A549 (cell line): ENCODE data around the gene KRT76. TPM values are rescaled to one million over a fixed set of nuclear protein-coding genes. Genes with fewer than 3 reads are reported as not detected.
A peak's percentile ranks its signal among the peaks of the same experiment; 100 is the strongest.

Experiments used
- ATAC-seq, 2 experiments: fragments of 200-7000 bp in 1 of 2; fragments of >200 bp in 1 of 2; cut with Nextera tagmentation in 1 of 2; cut with Tn5 transposase in 1 of 2; 3 replicates each; pipeline versions ENCODE4 v1.8.0 to v1.9.1; 2018 to 2020; ENCODE audit warnings: mild to moderate bottlenecking in 1 of 2, moderate library complexity in 1 of 2
- CTCF ChIA-PET: fragments of 300-600 bp; sonication (Branson Sonifier 250); formaldehyde crosslinking; extraction: SDS; loops from one replicate; lab custom pipeline; 2021; ENCODE audit warnings: antibody characterized with exemption, inconsistent platforms; lab: Yijun Ruan, JAX
- POLR2A ChIA-PET: fragments of 350-600 bp; formaldehyde crosslinking; extraction: SDS; loops from one replicate; lab custom pipeline; 2021; ENCODE audit warnings: antibody characterized with exemption, inconsistent platforms; lab: Yijun Ruan, JAX
- DNase-seq, 2 experiments: peaks; one replicate each; pipeline versions ENCODE4 v3.0.0 to v3.0.0-alpha.2; 2011 to 2016; ENCODE audit warnings: low read depth in 1 of 2, low spot score in 1 of 2
- FAIRE-seq: peaks from 2 replicates; lab custom pipeline; 2011; peaks lifted over from hg19 to GRCh38; lab: Jason Lieb, UNC
- H3K27ac ChIP-seq, 2 experiments: fragments of >200 bp; sonication (Bioruptor Twin); formaldehyde crosslinking; 3 replicates each; pipeline ENCODE4 v1.5.1; 2016 to 2017
- H3K4me1 ChIP-seq: fragments of >200 bp; sonication (Bioruptor Twin); formaldehyde crosslinking; 3 replicates; pipeline ENCODE4 v1.6.1; 2016
- H3K4me2 ChIP-seq: fragments of >200 bp; sonication (Bioruptor Twin); formaldehyde crosslinking; 3 replicates; pipeline ENCODE4 v1.6.1; 2016
- H3K4me3 ChIP-seq: fragments of >200 bp; sonication (Bioruptor Twin); formaldehyde crosslinking; 3 replicates; pipeline ENCODE4 v1.5.1; 2016
- H3K9me3 ChIP-seq: fragments of >200 bp; sonication (Bioruptor Twin); formaldehyde crosslinking; 3 replicates; pipeline ENCODE4 v1.6.1; 2016
- BHLHE40 ChIP-seq: IDR thresholded peaks from 2 replicates; pipeline ENCODE4 v1.6.1; 2012; ENCODE audit warnings: low read depth, low read length, inconsistent platforms
- CHD4 ChIP-seq: fragments of 200-600 bp; sonication (generic); IDR thresholded peaks from 2 replicates; pipeline ENCODE4 v1.6.1; 2016; ENCODE audit warnings: antibody characterized with exemption, mild to moderate bottlenecking, borderline replicate concordance
- EHMT2 ChIP-seq: fragments of 200-600 bp; sonication (generic); IDR thresholded peaks from 2 replicates; pipeline ENCODE4 v1.6.1; 2016; ENCODE audit warnings: antibody characterized with exemption, low read depth, mild to moderate bottlenecking, moderate library complexity
- ESRRA ChIP-seq: fragments of 150-350 bp; IDR thresholded peaks from 2 replicates; pipeline ENCODE4 v1.6.1; 2014; ENCODE audit warnings: mild to moderate bottlenecking, low read length, borderline replicate concordance
- GATA3 ChIP-seq: IDR thresholded peaks from 2 replicates; pipeline ENCODE4 v1.6.1; 2012; ENCODE audit warnings: borderline replicate concordance
- HDAC2 ChIP-seq: fragments of 200-600 bp; sonication (generic); IDR thresholded peaks from 2 replicates; pipeline ENCODE4 v1.6.1; 2016
- HOXB13 ChIP-seq: fragments of 250-450 bp; sonication (Bioruptor Pico); IDR thresholded peaks from 2 replicates; pipeline ENCODE4 v1.5.0; 2020; ENCODE audit warnings: low read depth, mild to moderate bottlenecking, moderate library complexity
- HOXB5 ChIP-seq: fragments of 250-450 bp; sonication (Bioruptor Pico); IDR thresholded peaks from 2 replicates; pipeline ENCODE4 v1.5.0; 2020; ENCODE audit warnings: mild to moderate bottlenecking, moderate library complexity
- JUNB ChIP-seq: fragments of >200 bp; sonication (Bioruptor Twin); formaldehyde crosslinking; IDR thresholded peaks from 2 replicates; pipeline ENCODE4 v1.6.1; 2016
- MAFK ChIP-seq: fragments of 450-650 bp; IDR thresholded peaks from 2 replicates; pipeline ENCODE4 v1.6.1; 2014; ENCODE audit not compliant: partially characterized antibody
- MAZ ChIP-seq: fragments of 150-350 bp; IDR thresholded peaks from 2 replicates; pipeline ENCODE4 v1.6.1; 2014; ENCODE audit warnings: antibody characterized with exemption, low read depth, low read length, borderline replicate concordance
- NFE2L2 ChIP-seq: fragments of 150-350 bp; conservative IDR thresholded peaks from 2 replicates; pipeline ENCODE4 v1.6.1; 2014; ENCODE audit warnings: low read length
- POLR2A ChIP-seq: IDR thresholded peaks from 2 replicates; pipeline ENCODE4 v1.6.1; 2012; ENCODE audit warnings: mild to moderate bottlenecking, low read length
- POLR2AphosphoS2 ChIP-seq: conservative IDR thresholded peaks from 2 replicates; pipeline ENCODE4 v1.6.1; 2012; ENCODE audit warnings: low read length, improper control_type of control experiment, inconsistent platforms
- RAD21 ChIP-seq, 2 experiments: fragments of >200 bp in 1 of 2; sonication (Bioruptor Twin) in 1 of 2; formaldehyde crosslinking in 1 of 2; IDR thresholded peaks in 1 of 2; conservative IDR thresholded peaks in 1 of 2; 2 replicates in 1 of 2; 3 replicates in 1 of 2; pipeline ENCODE4 v1.6.1; 2012 to 2018; ENCODE audit warnings: inconsistent platforms in 1 of 2
- RFX5 ChIP-seq: fragments of 450-650 bp; IDR thresholded peaks from 2 replicates; pipeline ENCODE4 v1.7.1; 2014; ENCODE audit warnings: antibody characterized with exemption, mild to moderate bottlenecking, moderate library complexity
- RNF2 ChIP-seq: fragments of 200-600 bp; sonication (generic); IDR thresholded peaks from 2 replicates; pipeline ENCODE4 v1.6.1; 2016; ENCODE audit warnings: low read depth, mild to moderate bottlenecking, antibody characterized with exemption, moderate library complexity, borderline replicate concordance
- SMC3 ChIP-seq: fragments of >200 bp; sonication (Bioruptor Twin); formaldehyde crosslinking; IDR thresholded peaks from 3 replicates; pipeline ENCODE4 v1.6.1; 2018; ENCODE audit warnings: inconsistent platforms
- SREBF2 ChIP-seq: fragments of 450-650 bp; IDR thresholded peaks from 2 replicates; pipeline ENCODE4 v1.6.1; 2014; ENCODE audit warnings: mild to moderate bottlenecking, moderate library complexity
- ZC3H11A ChIP-seq: fragments of 450-650 bp; IDR thresholded peaks from 2 replicates; pipeline ENCODE4 v1.6.1; 2014; ENCODE audit warnings: antibody characterized with exemption, mild to moderate bottlenecking
- WGBS: methylation state at CpG from one replicate; pipeline ENCODE4 v1.1.6; 2017; ENCODE audit errors: missing lambda C conversion rate; 5-methylcytosine and 5-hydroxymethylcytosine counted together
- polyA plus RNA-seq, 4 experiments: library from polyadenylated mRNA; depleted of rRNA in 3 of 4; stranded (reverse); fragments of >200 nt; fragmentation: RNase III in 1 of 4; extraction: RNeasy Plus Mini Kit Qiagen cat#74134 plus additional on column Dnase treatment in 1 of 4; gene quantifications; 2 replicates in 3 of 4; 3 replicates in 1 of 4; pipeline ENCODE4 v1.2.3, GENCODE V29; 2011 to 2017
- TF ChIP-seq, protein P1 (sequence below): fragments of >200 bp; sonication (Bioruptor Twin); formaldehyde crosslinking; IDR thresholded peaks from 3 replicates; pipeline ENCODE4 v1.5.1; 2016
- TF ChIP-seq, protein P2 (sequence below): IDR thresholded peaks from 2 replicates; pipeline ENCODE4 v1.6.1; 2012
- TF ChIP-seq, protein P3 (sequence below): IDR thresholded peaks from 2 replicates; pipeline ENCODE4 v1.6.1; 2012
- TF ChIP-seq, protein P4 (sequence below): fragments of 200-600 bp; sonication (generic); IDR thresholded peaks from 2 replicates; pipeline ENCODE4 v1.6.1; 2016; ENCODE audit warnings: antibody characterized with exemption, mild to moderate bottlenecking, moderate library complexity
- TF ChIP-seq, protein P5 (sequence below): fragments of 250-450 bp; sonication (Bioruptor Pico); IDR thresholded peaks from 2 replicates; pipeline ENCODE4 v1.5.0; 2020; ENCODE audit warnings: low read depth, mild to moderate bottlenecking, moderate library complexity

Gene KRT76
- polyA plus RNA-seq, 2 of the 4 experiments (the other 2 are of a cell fraction): not detected

DNA sequence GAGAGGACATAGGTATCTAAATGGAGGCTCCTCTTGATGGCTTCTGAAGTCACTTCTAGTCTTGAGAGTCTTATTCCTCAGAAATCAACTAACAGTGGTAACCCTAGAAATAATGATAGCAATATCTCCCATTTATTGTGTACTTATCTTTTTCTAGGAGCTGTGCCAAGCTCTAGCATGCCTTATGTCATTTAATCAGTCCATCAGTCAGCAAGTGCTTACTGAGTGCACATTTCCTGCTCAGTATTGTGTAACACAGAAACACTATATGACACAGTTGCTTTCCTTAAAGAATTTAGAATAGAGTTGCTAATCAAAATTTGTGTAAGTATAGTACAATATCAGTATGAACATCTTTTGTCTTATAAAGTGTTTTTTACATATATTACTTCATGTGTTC, 36.6 kb downstream of the KRT76 start (continued):
- TF ChIP-seq, protein P1, sequence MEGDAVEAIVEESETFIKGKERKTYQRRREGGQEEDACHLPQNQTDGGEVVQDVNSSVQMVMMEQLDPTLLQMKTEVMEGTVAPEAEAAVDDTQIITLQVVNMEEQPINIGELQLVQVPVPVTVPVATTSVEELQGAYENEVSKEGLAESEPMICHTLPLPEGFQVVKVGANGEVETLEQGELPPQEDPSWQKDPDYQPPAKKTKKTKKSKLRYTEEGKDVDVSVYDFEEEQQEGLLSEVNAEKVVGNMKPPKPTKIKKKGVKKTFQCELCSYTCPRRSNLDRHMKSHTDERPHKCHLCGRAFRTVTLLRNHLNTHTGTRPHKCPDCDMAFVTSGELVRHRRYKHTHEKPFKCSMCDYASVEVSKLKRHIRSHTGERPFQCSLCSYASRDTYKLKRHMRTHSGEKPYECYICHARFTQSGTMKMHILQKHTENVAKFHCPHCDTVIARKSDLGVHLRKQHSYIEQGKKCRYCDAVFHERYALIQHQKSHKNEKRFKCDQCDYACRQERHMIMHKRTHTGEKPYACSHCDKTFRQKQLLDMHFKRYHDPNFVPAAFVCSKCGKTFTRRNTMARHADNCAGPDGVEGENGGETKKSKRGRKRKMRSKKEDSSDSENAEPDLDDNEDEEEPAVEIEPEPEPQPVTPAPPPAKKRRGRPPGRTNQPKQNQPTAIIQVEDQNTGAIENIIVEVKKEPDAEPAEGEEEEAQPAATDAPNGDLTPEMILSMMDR: no peak
- no peak for TF ChIP-seq SMC3
- no peak for TF ChIP-seq SREBF2
- TF ChIP-seq HOXB5 (CRISPR knock-in tag): no peak

DNA sequence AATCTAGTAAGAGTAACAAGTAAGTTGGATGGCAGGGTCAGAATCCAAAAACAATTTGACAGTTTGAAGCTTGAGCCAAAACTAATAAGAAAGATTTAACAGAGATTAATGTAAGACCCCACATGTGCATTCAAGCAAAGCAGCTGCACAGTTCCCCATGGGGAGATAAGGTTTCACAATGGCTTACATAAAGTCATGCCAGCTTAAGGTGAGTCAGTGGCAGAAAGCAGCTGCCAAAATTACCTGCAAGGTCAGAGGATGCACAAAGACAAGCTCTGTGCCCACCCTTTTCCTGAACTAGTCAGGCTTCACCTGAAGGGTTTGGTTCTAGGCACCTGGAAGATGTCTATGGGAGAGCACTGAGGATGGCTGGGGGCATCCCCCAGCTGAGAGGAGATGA, 37.2 kb downstream of the KRT76 start:
- no peak overlapping the region for H3K4me3 ChIP-seq
- no peaks in the 10 kb centered on the region for H3K9me3 ChIP-seq
- no peak overlapping the region for H3K4me2 ChIP-seq
- no peaks in the 10 kb centered on the region for H3K4me1 ChIP-seq
- FAIRE-seq (no peak), ATAC-seq (no peak), DNase-seq (no peak)
- TF ChIP-seq CHD4 (no peak), ZC3H11A (no peak), POLR2A (no peak), HOXB13 (CRISPR knock-in tag) (no peak), ESRRA (no peak), EHMT2 (no peak), BHLHE40 (no peak)
- POLR2A ChIA-PET: no interaction called here
- CTCF ChIA-PET: interaction anchor here (1.1 to 1.6 kb wide), 3 partner anchors 41 to 367 kb away, joined by 3 read pairs; no protein-coding TSS in a partner anchor
- no peak overlapping the region for H3K27ac ChIP-seq

DNA sequence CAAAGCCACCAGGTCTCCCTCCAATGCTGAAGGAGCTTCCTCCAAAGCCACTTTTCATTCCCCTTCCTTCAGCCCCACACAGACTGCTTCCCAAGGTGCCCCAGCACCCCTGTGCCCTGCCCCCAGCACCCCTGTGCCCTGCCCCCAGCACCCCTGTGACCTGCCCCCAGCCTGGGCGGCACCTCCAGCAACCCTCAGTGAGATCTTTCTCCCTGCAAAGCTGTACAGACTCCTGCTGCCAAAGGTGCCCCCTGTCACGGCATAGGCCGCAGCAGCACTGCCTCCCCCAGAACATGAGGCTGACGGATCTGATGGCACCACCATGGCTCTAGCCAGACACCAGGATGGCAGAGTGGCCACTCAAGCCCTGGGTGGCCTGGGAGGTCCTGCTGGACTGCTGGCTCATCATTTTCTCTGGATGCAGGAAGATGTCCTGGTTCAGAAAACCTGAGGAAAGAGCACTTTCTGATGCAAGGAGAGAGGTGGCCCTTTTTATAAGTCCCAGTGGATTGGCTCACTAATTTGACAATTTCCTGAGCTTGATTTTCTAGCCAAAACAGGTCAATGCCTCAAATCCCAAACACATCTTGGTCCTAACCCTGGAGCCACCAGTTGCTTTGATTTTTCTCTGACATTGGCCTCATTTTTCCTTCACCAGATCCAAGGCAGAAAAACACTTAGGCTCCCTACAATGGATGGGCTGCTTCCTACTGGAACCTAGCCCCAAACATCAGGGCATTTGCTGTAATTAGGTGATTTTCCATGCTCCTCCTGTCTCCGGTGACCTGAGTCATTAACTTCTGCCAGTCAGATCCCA, 41.1 kb downstream of the KRT76 start:
- WGBS: 6% methylated on average over 1 of the region's 5 CpGs
- TF ChIP-seq CHD4: no peak
- TF ChIP-seq, protein P2, sequence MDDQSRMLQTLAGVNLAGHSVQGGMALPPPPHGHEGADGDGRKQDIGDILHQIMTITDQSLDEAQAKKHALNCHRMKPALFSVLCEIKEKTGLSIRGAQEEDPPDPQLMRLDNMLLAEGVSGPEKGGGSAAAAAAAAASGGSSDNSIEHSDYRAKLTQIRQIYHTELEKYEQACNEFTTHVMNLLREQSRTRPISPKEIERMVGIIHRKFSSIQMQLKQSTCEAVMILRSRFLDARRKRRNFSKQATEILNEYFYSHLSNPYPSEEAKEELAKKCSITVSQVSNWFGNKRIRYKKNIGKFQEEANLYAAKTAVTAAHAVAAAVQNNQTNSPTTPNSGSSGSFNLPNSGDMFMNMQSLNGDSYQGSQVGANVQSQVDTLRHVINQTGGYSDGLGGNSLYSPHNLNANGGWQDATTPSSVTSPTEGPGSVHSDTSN: no peak
- TF ChIP-seq RFX5: no peak
- no peak for TF ChIP-seq NFE2L2
- TF ChIP-seq GATA3: no peak
- TF ChIP-seq POLR2AphosphoS2: no peak
- peak; percentile 66 for TF ChIP-seq MAFK
- no peak for TF ChIP-seq HDAC2
- CTCF ChIA-PET: interaction anchor here (1.2 kb wide), 2 partner anchors 37 to 144 kb away, joined by 3 read pairs; no protein-coding TSS in a partner anchor
- FAIRE-seq (no peak), ATAC-seq (no peak), DNase-seq (no peak)
- Histone ChIP-seq H3K4me3 (no peak overlapping the region), H3K9me3 (no peaks in the 10 kb centered on the region), H3K4me1 (no peaks in the 10 kb centered on the region), H3K4me2 (no peak overlapping the region), H3K27ac (no peak overlapping the region)
- POLR2A ChIA-PET: no interaction called here

DNA sequence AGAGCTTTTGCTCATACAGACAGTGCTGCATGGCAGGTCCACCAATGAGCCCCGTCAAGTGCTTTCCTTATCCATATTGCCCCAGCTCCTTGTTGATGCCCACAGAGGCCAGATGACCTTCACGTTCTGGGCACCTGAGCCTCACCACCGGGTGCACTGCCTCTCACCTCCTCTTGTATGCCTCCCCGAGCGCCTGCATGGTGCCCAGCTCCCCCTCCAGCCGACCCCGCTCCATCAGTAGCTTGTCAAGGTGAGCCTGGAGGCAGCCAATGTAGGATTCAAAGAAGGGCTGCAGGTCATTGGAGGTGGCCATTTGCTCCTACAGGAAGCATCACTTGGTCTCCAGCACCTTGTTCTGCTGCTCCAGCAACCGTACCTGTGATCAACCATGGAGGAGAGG, 42.0 kb downstream of the KRT76 start:
- 47% methylated on average over 8 of the region's 8 CpGs for WGBS
- no peak for DNase-seq
- Histone ChIP-seq H3K4me3 (no peak overlapping the region), H3K9me3 (no peaks in the 10 kb centered on the region), H3K27ac (no peak overlapping the region), H3K4me2 (no peak overlapping the region), H3K4me1 (no peaks in the 10 kb centered on the region)
- ChIA-PET POLR2A (no interaction called here), CTCF (interaction anchor here (0.6 to 2.0 kb wide), 7 partner anchors 10 to 147 kb away, joined by 3 to 5 read pairs (median 3); no protein-coding TSS in a partner anchor)
- FAIRE-seq: no peak
- ATAC-seq: no peak
- TF ChIP-seq JUNB: no peak
- TF ChIP-seq, protein P3, sequence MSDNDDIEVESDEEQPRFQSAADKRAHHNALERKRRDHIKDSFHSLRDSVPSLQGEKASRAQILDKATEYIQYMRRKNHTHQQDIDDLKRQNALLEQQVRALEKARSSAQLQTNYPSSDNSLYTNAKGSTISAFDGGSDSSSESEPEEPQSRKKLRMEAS: no peak
- no peak for TF ChIP-seq EHMT2
- TF ChIP-seq, protein P4, sequence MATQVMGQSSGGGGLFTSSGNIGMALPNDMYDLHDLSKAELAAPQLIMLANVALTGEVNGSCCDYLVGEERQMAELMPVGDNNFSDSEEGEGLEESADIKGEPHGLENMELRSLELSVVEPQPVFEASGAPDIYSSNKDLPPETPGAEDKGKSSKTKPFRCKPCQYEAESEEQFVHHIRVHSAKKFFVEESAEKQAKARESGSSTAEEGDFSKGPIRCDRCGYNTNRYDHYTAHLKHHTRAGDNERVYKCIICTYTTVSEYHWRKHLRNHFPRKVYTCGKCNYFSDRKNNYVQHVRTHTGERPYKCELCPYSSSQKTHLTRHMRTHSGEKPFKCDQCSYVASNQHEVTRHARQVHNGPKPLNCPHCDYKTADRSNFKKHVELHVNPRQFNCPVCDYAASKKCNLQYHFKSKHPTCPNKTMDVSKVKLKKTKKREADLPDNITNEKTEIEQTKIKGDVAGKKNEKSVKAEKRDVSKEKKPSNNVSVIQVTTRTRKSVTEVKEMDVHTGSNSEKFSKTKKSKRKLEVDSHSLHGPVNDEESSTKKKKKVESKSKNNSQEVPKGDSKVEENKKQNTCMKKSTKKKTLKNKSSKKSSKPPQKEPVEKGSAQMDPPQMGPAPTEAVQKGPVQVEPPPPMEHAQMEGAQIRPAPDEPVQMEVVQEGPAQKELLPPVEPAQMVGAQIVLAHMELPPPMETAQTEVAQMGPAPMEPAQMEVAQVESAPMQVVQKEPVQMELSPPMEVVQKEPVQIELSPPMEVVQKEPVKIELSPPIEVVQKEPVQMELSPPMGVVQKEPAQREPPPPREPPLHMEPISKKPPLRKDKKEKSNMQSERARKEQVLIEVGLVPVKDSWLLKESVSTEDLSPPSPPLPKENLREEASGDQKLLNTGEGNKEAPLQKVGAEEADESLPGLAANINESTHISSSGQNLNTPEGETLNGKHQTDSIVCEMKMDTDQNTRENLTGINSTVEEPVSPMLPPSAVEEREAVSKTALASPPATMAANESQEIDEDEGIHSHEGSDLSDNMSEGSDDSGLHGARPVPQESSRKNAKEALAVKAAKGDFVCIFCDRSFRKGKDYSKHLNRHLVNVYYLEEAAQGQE: no peak
- TF ChIP-seq HDAC2: no peak
- TF ChIP-seq RAD21 (conservative IDR thresholded peaks at IDR 0.05 in 1 of 2, IDR thresholded peaks at IDR 0.05 in 1 of 2): no peak
- no peak for TF ChIP-seq RNF2
- TF ChIP-seq CHD4: no peak
- no peak for TF ChIP-seq MAZ
- TF ChIP-seq, protein P5, sequence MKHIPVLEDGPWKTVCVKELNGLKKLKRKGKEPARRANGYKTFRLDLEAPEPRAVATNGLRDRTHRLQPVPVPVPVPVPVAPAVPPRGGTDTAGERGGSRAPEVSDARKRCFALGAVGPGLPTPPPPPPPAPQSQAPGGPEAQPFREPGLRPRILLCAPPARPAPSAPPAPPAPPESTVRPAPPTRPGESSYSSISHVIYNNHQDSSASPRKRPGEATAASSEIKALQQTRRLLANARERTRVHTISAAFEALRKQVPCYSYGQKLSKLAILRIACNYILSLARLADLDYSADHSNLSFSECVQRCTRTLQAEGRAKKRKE (CRISPR knock-in tag): no peak
